Measurements from ENCODE around the gene PUSL1.

The PUSL1 gene

GRCh38 chr1:1356796-1357401 is 48.5 kb downstream of the PUSL1 start:
- DNase-seq: no peak

- no peak for DNase-seq
These were observed 49.6 kb downstream of the PUSL1 start for GRCh38 chr1:1357871-1358432.

DNA sequence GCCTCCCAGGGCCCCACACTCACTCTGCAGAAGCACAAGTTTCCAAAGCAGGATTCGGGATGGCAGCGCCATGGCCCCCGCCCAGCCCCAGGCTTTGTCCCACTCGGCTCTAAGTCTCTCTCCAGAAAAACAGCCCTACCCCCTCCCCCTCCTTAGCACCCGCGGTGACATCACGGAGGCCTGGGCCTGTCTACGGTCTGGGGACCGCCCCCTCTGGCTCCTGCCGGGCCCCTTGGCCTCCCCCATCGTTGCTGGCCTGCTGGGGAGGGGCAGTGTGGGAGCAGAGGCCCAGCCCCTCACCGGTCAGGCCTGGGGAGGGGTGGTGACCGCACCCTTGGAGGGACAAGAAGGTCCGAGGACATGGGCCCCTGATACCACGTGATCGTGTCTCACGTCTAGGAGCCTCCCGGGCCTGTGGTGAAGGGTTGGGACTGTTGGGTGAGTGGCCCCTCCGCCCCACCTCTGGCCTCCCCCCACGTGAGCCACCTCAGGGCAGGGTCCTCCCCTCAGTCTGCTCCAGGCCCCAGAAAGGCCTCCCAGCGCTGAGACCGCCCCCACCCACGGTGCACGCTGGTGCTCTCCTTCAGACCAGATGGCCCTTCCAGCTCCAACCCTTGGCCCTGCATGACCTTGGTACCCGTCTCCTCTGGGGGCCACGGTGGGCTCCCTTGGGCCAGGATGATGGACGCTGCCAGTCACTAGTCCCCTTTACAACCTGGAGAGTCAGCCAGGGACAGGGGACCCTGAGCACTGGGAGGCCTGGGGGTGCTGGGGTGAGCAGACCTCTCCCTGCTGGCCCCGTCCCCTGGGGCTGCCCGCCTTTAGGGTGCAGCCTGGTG is 50.3 kb downstream of the PUSL1 start, which contains the start of gene MXRA8:
Gene MXRA8, minus strand, starts transcription at position 123 of the 839 bp plus-strand sequence. Its CDS starts 51 bp downstream, at position 72.
- no peak for DNase-seq

- DNase-seq: no peak
These were observed 50.9 kb downstream of the PUSL1 start for GRCh38 chr1:1359308-1359663.

DNA sequence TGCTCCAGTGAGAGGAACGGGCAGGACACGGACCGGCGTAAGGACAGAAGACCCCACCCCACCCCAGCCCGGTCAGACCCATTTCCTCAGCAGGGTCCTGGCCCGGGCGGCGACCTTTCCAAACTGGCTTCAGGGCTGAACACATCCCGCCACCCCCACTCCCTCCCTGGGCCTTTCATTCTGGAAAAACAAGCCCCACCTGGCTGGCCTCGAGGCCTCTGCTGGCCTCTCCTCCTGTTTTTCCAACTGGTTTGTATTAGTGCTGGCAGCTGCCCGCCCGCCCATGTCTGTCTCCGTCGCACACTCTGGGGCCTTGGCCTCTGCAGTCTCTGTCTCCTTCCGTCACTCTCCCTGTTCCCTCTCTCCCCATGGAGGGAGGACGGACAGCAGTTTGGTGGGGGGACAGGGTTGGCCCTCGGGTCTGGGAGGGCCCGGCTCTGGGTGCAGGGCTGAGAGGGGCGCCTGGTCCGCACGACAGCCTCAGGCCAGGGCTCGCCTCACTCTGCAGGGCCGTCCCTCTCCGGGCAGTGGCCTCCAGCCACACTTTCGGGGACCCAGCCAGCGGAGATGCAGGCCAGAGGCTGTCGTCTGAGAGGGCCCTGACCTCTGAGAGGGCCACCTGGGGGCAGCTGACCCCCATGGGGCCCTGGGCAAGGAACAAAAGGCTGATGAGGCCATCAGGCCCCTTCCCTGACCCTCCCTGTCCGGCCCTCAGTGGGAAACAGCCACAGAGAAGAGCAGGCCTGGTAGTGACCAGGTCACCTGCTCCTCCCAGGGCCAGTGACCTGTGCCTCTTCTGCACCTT is 51.5 kb downstream of the PUSL1 start:
- no peak for DNase-seq

GRCh38 chr1:1360506-1361169 is 52.2 kb downstream of the PUSL1 start:
- no peak for DNase-seq

Data from NCI-H774 (cell line).